GM19463 (cell line): ENCODE data around the gene HECTD1.
"Not testable (repeated sequence)": the region's sequence is repeated elsewhere in the genome, so short reads cannot be mapped to it uniquely, and the experiment has no call there.

Experiments
- ATAC-seq: cut with Tn5 transposase; IDR thresholded peaks from one replicate; pipeline ENCODE4 v1.9.1; 2021; ENCODE audit warnings: mild to moderate bottlenecking, moderate library complexity; ENCODE audit not compliant: unreplicated experiment

HECTD1 gene

GRCh38 chr14:31096255-31096654 lies 111.3 kb downstream of the HECTD1 start:
- ATAC-seq = no peak

- ATAC-seq = not testable (repeated sequence)
These were observed 111.8 kb downstream of the HECTD1 start for GRCh38 chr14:31095817-31096216.

- not testable (repeated sequence) for ATAC-seq
These were observed 113.4 kb downstream of the HECTD1 start for GRCh38 chr14:31093884-31094839.

- ATAC-seq = no peak
These were observed 115.4 kb downstream of the HECTD1 start for GRCh38 chr14:31092160-31092708.

- ATAC-seq = no peak
These were observed 116.5 kb downstream of the HECTD1 start for GRCh38 chr14:31090883-31091764.

GRCh38 chr14:31086466-31086865 lies 121.1 kb downstream of the HECTD1 start:
- not testable (repeated sequence) for ATAC-seq

GRCh38 chr14:31085027-31085426 lies 122.6 kb downstream of the HECTD1 start:
- no peak for ATAC-seq

- ATAC-seq = peak; percentile 92
These were observed 123.2 kb downstream of the HECTD1 start for GRCh38 chr14:31084385-31084784.

- ATAC-seq = no peak
These were observed 123.8 kb downstream of the HECTD1 start for GRCh38 chr14:31083781-31084180.

GRCh38 chr14:31080484-31080883 lies 127.1 kb downstream of the HECTD1 start:
- no peak for ATAC-seq

GRCh38 chr14:31080056-31080455 lies 127.5 kb downstream of the HECTD1 start:
- ATAC-seq = no peak

- ATAC-seq = no peak
These were observed 128.8 kb downstream of the HECTD1 start for GRCh38 chr14:31078766-31079165.

GRCh38 chr14:31075144-31075543 lies 132.4 kb downstream of the HECTD1 start:
- ATAC-seq = no peak

- no peak for ATAC-seq
These were observed 136.4 kb downstream of the HECTD1 start for GRCh38 chr14:31071151-31071550.

GRCh38 chr14:31070431-31070830 lies 137.2 kb downstream of the HECTD1 start:
- no peak for ATAC-seq

- ATAC-seq = no peak
These were observed 138.2 kb downstream of the HECTD1 start for GRCh38 chr14:31069343-31069742.

GRCh38 chr14:31068235-31068634 lies 139.4 kb downstream of the HECTD1 start:
- no peak for ATAC-seq

GRCh38 chr14:31062908-31063307 lies 144.7 kb downstream of the HECTD1 start:
- not testable (repeated sequence) for ATAC-seq

- ATAC-seq = no peak
These were observed 147.2 kb downstream of the HECTD1 start for GRCh38 chr14:31060253-31060875.

- ATAC-seq = no peak
These were observed 148.3 kb downstream of the HECTD1 start for GRCh38 chr14:31059152-31059924.
